Measurements from ENCODE around the gene ABCD4. TPM values are rescaled to one million over a fixed set of nuclear protein-coding genes. Genes with fewer than 3 reads are reported as not detected.

ABCD4 gene
- total RNA-seq, 1 donor from 2014 or later, result 65.3 TPM

GRCh38 chr14:74324931-74325361 is 22.2 kb upstream of the ABCD4 start:
- peak; percentile 71 for TF ChIP-seq CTCF (conservative IDR thresholded peaks at IDR 0.05; ENCODE audit: low read depth, low read length)
- H3K4me3 ChIP-seq (ENCODE audit: low read depth, low read length), result no peak overlapping the region
- no peak for DNase-seq (ENCODE audit: low read depth)

- TF ChIP-seq CTCF (conservative IDR thresholded peaks at IDR 0.05; ENCODE audit: low read depth, low read length), result no peak
- H3K4me3 ChIP-seq (ENCODE audit: low read depth, low read length), result no peak overlapping the region
- no peak for DNase-seq (ENCODE audit: low read depth)
Observed at GRCh38 chr14:74314576-74314975, 11.8 kb upstream of the ABCD4 start.

GRCh38 chr14:74313601-74314000 is 10.9 kb upstream of the ABCD4 start:
- no peak for TF ChIP-seq CTCF (conservative IDR thresholded peaks at IDR 0.05; ENCODE audit: low read depth, low read length)
- DNase-seq (ENCODE audit: low read depth), result no peak
- no peak overlapping the region for H3K4me3 ChIP-seq (ENCODE audit: low read depth, low read length)

- no peak for DNase-seq (ENCODE audit: low read depth)
- TF ChIP-seq CTCF (conservative IDR thresholded peaks at IDR 0.05; ENCODE audit: low read depth, low read length), result no peak
- no peak overlapping the region for H3K4me3 ChIP-seq (ENCODE audit: low read depth, low read length)
Observed at GRCh38 chr14:74312161-74312560, 9.4 kb upstream of the ABCD4 start.

GRCh38 chr14:74309125-74310022 is 6.6 kb upstream of the ABCD4 start:
- no peak for DNase-seq (ENCODE audit: low read depth)
- no peak overlapping the region for H3K4me3 ChIP-seq (ENCODE audit: low read depth, low read length)
- TF ChIP-seq CTCF (conservative IDR thresholded peaks at IDR 0.05; ENCODE audit: low read depth, low read length), result no peak

GRCh38 chr14:74308695-74309094 is 6.0 kb upstream of the ABCD4 start:
- TF ChIP-seq CTCF (conservative IDR thresholded peaks at IDR 0.05; ENCODE audit: low read depth, low read length), result no peak
- H3K4me3 ChIP-seq (ENCODE audit: low read depth, low read length), result no peak overlapping the region
- no peak for DNase-seq (ENCODE audit: low read depth)

Measured in epithelial cell of proximal tubule (primary cell).